Astrocyte (in vitro differentiated cells and primary cell): Measurements from ENCODE around the gene FAM25G.

ENCODE experiments used
- CTCF ChIP-seq: IDR thresholded peaks from 2 replicates; pipeline ENCODE4 v1.5.1; 2011; ENCODE audit warnings: low read depth, mild to moderate bottlenecking, inconsistent platforms, low read length, moderate library complexity; ENCODE audit not compliant: insufficient read depth
- EZH2 ChIP-seq: IDR thresholded peaks from 2 replicates; pipeline ENCODE4 v1.6.1; 2012; ENCODE audit warnings: mild to moderate bottlenecking, low read length, inconsistent platforms; ENCODE audit not compliant: insufficient read depth

- TF ChIP-seq EZH2: no peak
- TF ChIP-seq CTCF: no peak
Measured at GRCh38 chr10:47447209-47447608, 44.3 kb downstream of the FAM25G start.
